GM19324 (cell line): ENCODE results near the gene INO80E.
"Not testable (repeated sequence)": the region's sequence is repeated elsewhere in the genome, so short reads cannot be mapped to it uniquely, and the experiment has no call there.

ENCODE experiments used
- ATAC-seq: cut with Tn5 transposase; IDR thresholded peaks from one replicate; pipeline ENCODE4 v1.9.1; 2021; ENCODE audit warnings: mild to moderate bottlenecking, moderate library complexity; ENCODE audit not compliant: unreplicated experiment, low FRiP score

Gene INO80E

DNA sequence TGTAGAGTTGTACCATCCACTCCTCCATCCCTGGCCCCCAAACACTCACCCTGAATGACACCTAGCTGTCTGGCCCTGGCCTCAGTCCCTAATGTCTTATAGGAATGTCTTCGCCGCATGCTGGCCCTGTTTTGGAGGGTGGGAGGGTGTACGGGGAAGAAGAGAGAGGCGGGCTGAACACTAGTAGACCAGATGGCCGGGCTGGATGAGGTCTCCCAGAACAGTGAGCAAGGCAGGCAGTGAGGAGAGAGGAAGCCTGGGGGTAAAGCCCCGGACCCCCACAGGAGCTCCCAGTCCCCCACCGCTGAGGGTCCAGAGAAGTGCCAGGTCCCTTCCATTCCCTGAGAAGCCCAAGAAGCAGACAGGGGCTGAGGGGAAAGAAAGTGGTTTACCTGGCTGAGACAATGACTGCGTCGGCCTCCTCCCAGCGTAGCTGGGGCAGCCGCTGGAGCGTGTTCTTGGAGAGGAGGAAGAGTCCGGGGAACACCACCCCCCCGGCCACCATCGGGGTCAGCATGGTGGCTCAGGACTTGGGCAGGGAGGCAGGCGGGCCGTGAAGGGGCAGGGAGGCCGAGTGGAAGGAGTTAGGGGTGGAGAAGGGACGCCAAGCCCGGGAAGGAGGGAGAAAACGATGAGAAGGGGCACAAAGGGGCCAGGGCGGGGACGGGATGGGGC, 34.1 kb downstream of the INO80E start:
- no peak for ATAC-seq

- no peak for ATAC-seq
These were observed 34.9 kb downstream of the INO80E start, which contains the start of gene TLCD3B for GRCh38 chr16:30030841-30031413. TLCD3B (minus strand) TSS chr16:30031271; CDS start chr16:30030527, 744 bp downstream.

- no peak for ATAC-seq
These were observed 35.5 kb downstream of the INO80E start for GRCh38 chr16:30031477-30031918.

- ATAC-seq, result no peak
These were observed 36.2 kb downstream of the INO80E start for GRCh38 chr16:30032083-30032819.

GRCh38 chr16:30033270-30033669, 37.2 kb downstream of the INO80E start:
- no peak for ATAC-seq

DNA sequence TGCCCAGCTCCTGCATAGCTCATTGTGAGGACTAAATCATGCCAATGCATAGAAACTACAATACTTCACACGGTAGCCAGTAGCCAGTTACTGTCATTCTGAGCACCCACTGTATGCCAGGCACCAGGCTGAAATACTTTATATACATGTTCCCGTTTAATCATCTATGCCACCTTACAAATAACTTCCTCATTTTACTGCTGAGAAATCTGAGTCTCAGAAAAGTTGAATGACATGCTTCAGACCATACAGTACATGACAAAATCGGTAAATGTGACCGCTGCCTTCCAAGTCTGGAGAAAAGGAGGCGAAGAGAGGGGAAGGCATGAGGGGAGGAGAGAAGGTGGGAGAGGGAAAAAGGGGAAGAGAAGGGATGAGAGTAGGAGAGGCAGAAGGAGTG, 44.2 kb downstream of the INO80E start:
- no peak for ATAC-seq

- ATAC-seq, result not testable (repeated sequence)
These were observed 44.6 kb downstream of the INO80E start for GRCh38 chr16:30040690-30041089.

GRCh38 chr16:30041841-30042240, 45.8 kb downstream of the INO80E start:
- ATAC-seq, result no peak

DNA sequence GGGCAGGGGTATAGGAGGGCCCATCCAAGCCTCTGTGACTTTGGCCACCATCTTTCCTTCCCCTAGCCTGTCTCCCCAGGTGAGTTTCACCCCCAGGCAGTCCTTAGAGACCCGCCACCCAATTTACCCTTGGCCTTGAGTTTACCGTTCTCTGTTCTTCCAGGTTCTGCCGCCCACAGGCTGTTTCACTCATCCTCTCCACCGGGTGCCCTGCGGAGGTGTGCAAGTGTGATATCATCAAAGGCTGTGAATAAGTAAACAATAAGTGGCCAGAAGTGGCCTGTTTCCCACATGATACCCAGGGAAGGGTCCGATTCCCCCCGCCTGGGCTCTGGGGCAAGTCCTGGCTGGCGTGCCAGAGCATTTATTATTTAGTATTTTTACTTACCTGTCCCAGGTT, 50.1 kb downstream of the INO80E start:
- no peak for ATAC-seq

DNA sequence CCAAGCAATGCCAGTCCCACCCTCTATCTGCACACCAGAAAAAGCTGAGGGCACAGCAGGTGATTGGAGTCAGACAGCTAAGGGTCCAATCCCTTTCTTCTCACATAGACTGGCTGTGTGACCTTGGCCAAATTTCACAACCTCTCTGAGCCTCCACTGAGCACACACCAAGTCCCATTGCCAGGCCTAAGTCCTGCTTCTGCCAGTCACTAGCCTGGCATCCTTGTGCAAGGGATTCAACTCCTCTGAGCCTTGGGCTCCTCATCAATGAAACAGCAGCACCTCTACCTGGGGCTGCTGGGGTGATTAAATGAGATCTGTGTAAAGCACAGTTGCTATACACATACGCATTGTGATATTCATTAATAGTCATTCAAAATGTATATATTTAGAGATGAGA, 50.5 kb downstream of the INO80E start:
- ATAC-seq, result no peak

- no peak for ATAC-seq
These were observed 53.8 kb downstream of the INO80E start for GRCh38 chr16:30049871-30050270.

GRCh38 chr16:30051518-30051917, 55.5 kb downstream of the INO80E start:
- ATAC-seq, result no peak

DNA sequence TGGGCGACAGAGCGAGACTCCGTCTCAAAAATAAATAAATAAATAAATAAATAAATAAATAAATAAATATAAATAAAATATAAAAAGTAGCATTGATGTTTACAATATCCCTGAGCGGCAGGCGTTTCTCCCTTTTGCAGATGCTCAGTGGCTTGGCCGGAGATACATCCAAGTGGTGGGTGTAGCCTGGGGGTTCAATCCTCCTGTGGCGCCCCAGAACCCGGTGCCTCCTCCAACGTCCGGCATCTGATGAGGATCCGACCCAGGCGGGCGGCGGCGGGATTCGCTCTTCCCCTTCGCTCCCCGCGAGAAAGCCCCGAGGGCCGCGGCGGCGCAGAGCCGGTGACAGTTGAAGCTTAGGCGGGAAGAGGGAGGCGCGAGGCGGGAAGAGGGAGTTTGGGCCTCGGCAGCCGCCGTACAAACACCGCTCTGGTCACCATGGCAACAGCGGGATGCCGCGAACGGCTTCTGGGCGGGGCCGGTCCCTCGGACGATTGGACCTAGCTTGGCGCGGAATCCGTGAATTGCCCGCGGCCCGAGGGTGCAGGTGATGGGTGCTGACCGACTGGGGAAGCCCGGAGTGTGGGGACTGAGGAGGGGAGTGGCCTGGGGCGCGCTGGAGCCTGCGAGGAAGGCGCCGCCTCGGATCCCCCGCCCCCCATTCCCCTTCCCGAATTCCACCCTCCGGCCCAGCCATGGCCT, 56.8 kb downstream of the INO80E start:
- ATAC-seq, result peak; percentile 71

- no peak for ATAC-seq
These were observed 57.5 kb downstream of the INO80E start for GRCh38 chr16:30053376-30054015.

DNA sequence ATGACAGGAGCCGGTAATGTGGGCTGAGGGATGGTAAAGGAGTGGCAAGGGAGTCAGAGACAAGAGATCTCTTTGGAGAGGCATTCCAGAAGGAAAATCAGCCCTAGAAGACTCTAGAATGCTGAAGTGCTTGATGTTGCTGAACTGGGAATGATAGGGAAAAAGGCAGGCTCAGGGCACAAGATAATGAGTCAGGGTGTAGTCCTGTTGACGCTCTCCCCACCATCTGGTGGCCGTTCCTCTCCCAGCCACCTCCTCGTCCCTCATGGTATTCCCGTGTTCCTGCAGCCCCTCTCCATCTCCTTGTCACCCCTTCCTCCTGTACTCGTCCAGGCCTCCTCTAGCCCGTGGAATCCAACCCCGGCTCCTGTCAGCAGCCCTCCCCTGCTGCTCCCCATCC, 58.4 kb downstream of the INO80E start:
- no peak for ATAC-seq

DNA sequence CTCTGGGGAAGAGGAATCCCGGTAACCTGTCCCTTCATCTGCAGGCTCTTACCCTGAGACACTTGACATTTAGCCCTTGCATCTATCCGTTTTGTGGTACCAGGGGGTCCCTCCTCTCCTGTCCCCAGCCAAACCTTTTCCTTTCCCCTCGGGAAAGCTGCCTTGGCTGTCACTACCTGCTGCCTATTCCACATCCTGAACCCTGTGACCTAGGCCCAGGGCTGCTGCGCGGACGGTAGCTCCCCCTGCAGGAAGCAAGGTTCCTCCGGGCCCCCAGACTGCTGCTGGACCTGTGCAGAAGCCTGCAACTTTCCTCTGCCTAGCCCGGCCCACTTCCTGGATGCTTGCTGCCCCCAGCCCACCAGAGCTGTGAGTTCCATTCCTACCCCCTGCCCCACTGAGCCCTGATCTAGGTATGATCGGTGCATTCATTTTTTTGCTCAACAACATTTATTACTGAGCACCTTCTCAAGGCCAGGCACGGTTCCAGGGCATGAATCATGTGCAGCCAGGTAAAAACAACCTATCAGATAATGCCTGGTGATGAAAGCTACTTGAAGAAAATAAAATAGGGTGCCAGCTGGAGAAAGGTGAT, 59.0 kb downstream of the INO80E start:
- no peak for ATAC-seq
